HepG2 (cell line): Measurements from ENCODE around the gene PRCD. TPM values are rescaled to one million over a fixed set of nuclear protein-coding genes. Genes with fewer than 3 reads are reported as not detected.
A peak's percentile ranks its signal among the peaks of the same experiment; 100 is the strongest.

Source experiments
- ADNP ChIP-seq: sonication (generic); formaldehyde crosslinking; IDR thresholded peaks from 2 replicates; pipeline ENCODE4 v1.4.0; 2020; ENCODE audit warnings: missing genetic modification reagents
- ATF6 ChIP-seq: sonication (generic); formaldehyde crosslinking; conservative IDR thresholded peaks from 2 replicates; pipeline ENCODE4 v1.4.0; 2020; ENCODE audit warnings: missing genetic modification reagents
- ATF7-NPFF ChIP-seq: sonication (generic); formaldehyde crosslinking; IDR thresholded peaks from 2 replicates; pipeline ENCODE4 v1.8.1; 2023; ENCODE audit warnings: mild to moderate bottlenecking, low read depth, missing genetic modification reagents, moderate library complexity
- FUBP1 ChIP-seq: sonication (generic); formaldehyde crosslinking; IDR thresholded peaks from 2 replicates; pipeline ENCODE4 v1.5.1; 2020; ENCODE audit warnings: missing genetic modification reagents, mild to moderate bottlenecking, borderline replicate concordance
- HNRNPK ChIP-seq: fragments of 200-400 bp; formaldehyde crosslinking; IDR thresholded peaks from 2 replicates; pipeline ENCODE4 v1.6.1; 2018; ENCODE audit warnings: low read length, low read depth, moderate library complexity, mild to moderate bottlenecking; ENCODE audit not compliant: poor library complexity, severe bottlenecking
- HOXA3 ChIP-seq: sonication (generic); formaldehyde crosslinking; IDR thresholded peaks from 2 replicates; pipeline ENCODE4 v1.5.0; 2020; ENCODE audit warnings: missing genetic modification reagents
- KLF12 ChIP-seq: sonication (generic); formaldehyde crosslinking; IDR thresholded peaks from 2 replicates; pipeline ENCODE4 v1.4.0; 2020; ENCODE audit warnings: missing genetic modification reagents, borderline replicate concordance
- KLF16 ChIP-seq, 2 experiments: sonication (generic) in 1 of 2; formaldehyde crosslinking in 1 of 2; IDR thresholded peaks; 2 replicates each; pipeline versions ENCODE4 v1.6.1 to v1.8.0; 2016 to 2023; ENCODE audit warnings: missing genetic modification reagents in 2 of 2, missing compliant biosample characterization in 1 of 2
- MAFG ChIP-seq: sonication (generic); formaldehyde crosslinking; IDR thresholded peaks from 2 replicates; pipeline ENCODE4 v1.5.1; 2020; ENCODE audit warnings: mild to moderate bottlenecking, missing genetic modification reagents
- PCBP1 ChIP-seq: fragments of 200-400 bp; formaldehyde crosslinking; IDR thresholded peaks from 2 replicates; pipeline ENCODE4 v1.6.1; 2017; ENCODE audit warnings: mild to moderate bottlenecking, low read depth, low read length, borderline replicate concordance
- POGZ ChIP-seq: sonication (generic); formaldehyde crosslinking; IDR thresholded peaks from 2 replicates; pipeline ENCODE4 v1.4.0; 2020; ENCODE audit warnings: mild to moderate bottlenecking, missing genetic modification reagents
- TEAD3 ChIP-seq: optimal IDR thresholded peaks from 2 replicates; pipeline ENCODE3; 2016; ENCODE audit warnings: borderline replicate concordance
- ZBTB42 ChIP-seq: sonication (generic); formaldehyde crosslinking; IDR thresholded peaks from 2 replicates; pipeline ENCODE4 v1.5.0; 2020; ENCODE audit warnings: mild to moderate bottlenecking, missing genetic modification reagents
- ZNF17 ChIP-seq: sonication (generic); formaldehyde crosslinking; IDR thresholded peaks from 2 replicates; pipeline ENCODE4 v1.5.0; 2020; ENCODE audit warnings: mild to moderate bottlenecking, missing genetic modification reagents
- ZNF253 ChIP-seq: sonication (generic); formaldehyde crosslinking; IDR thresholded peaks from 2 replicates; pipeline ENCODE4 v1.8.0; 2022; ENCODE audit warnings: mild to moderate bottlenecking, missing genetic modification reagents, borderline replicate concordance
- ZNF331 ChIP-seq: sonication (generic); formaldehyde crosslinking; IDR thresholded peaks from 2 replicates; pipeline ENCODE4 v1.4.0; 2020; ENCODE audit warnings: missing genetic modification reagents
- ZNF773 ChIP-seq: sonication (generic); formaldehyde crosslinking; IDR thresholded peaks from 2 replicates; pipeline ENCODE4 v1.4.0; 2020; ENCODE audit warnings: missing genetic modification reagents, borderline replicate concordance
- ZNF777 ChIP-seq: sonication (generic); formaldehyde crosslinking; IDR thresholded peaks from 2 replicates; pipeline ENCODE4 v1.4.0; 2020; ENCODE audit warnings: missing genetic modification reagents
- ZNF784 ChIP-seq: sonication (generic); formaldehyde crosslinking; IDR thresholded peaks from 2 replicates; pipeline ENCODE4 v1.5.1; 2020; ENCODE audit warnings: missing genetic modification reagents, mild to moderate bottlenecking, borderline replicate concordance
- polyA plus RNA-seq, 8 experiments: library from polyadenylated mRNA; depleted of rRNA in 3 of 8; stranded (reverse) in 7 of 8; unstranded in 1 of 8; fragments of >200 nt; fragmentation: Illumina TruSeq in 4 of 8; extraction: Trizol in 4 of 8; gene quantifications; 2 replicates each; pipeline versions ENCODE4 v1.2.1 to v1.2.3, GENCODE V29; 2011 to 2016; ENCODE audit warnings: low read depth in 4 of 8, missing spikeins in 1 of 8, mixed read lengths in 1 of 8; ENCODE audit not compliant: insufficient read depth in 1 of 8
- total RNA-seq, 5 experiments: library from RNA; depleted of rRNA; stranded (reverse); fragments of >200 nt; fragmentation: Illumina TruSeq; extraction: Trizol; gene quantifications; 2 replicates each; pipeline ENCODE4 v1.2.3, GENCODE V29; 2016; ENCODE audit warnings: low read depth in 1 of 5
- TF ChIP-seq, protein P1 (sequence below): IDR thresholded peaks from 2 replicates; pipeline ENCODE4 v1.4.0; 2020; ENCODE audit warnings: mild to moderate bottlenecking, missing genetic modification reagents

The PRCD gene
- total and polyA plus RNA-seq, 2 of the 13 experiments (the other 11 are each of a cell fraction or from before 2014, with no cell fraction given): 0.51 TPM; not detected in 1

GRCh38 chr17:76524598-76525512 lies 15.0 kb upstream of the PRCD start (continued):
- no peak for TF ChIP-seq ZNF17 (CRISPR knock-in tag)
- 0 out of 2 replicates have a peak, but pooled peaks have one; percentile 34 for TF ChIP-seq PCBP1
- peak; percentile 55; the same call in 1 of the 2 replicates for TF ChIP-seq KLF12
- no peak for TF ChIP-seq FUBP1
- no peak for TF ChIP-seq HNRNPK
- TF ChIP-seq ZBTB42 (CRISPR knock-in tag): no peak; the same call in 1 of the 2 replicates
- TF ChIP-seq TEAD3 (CRISPR knock-in tag): peak; percentile 47
- TF ChIP-seq ZNF784 (CRISPR knock-in tag): 0 out of 2 replicates have a peak, but pooled peaks have one; percentile 30
- TF ChIP-seq ZNF773: no peak
- TF ChIP-seq ATF6 (CRISPR knock-in tag): no peak
- peak; percentile 76 for TF ChIP-seq HOXA3 (CRISPR knock-in tag)
- TF ChIP-seq KLF16 (CRISPR knock-in tag; IDR thresholded peaks at IDR 0.05): no peak
- TF ChIP-seq, protein P1, sequence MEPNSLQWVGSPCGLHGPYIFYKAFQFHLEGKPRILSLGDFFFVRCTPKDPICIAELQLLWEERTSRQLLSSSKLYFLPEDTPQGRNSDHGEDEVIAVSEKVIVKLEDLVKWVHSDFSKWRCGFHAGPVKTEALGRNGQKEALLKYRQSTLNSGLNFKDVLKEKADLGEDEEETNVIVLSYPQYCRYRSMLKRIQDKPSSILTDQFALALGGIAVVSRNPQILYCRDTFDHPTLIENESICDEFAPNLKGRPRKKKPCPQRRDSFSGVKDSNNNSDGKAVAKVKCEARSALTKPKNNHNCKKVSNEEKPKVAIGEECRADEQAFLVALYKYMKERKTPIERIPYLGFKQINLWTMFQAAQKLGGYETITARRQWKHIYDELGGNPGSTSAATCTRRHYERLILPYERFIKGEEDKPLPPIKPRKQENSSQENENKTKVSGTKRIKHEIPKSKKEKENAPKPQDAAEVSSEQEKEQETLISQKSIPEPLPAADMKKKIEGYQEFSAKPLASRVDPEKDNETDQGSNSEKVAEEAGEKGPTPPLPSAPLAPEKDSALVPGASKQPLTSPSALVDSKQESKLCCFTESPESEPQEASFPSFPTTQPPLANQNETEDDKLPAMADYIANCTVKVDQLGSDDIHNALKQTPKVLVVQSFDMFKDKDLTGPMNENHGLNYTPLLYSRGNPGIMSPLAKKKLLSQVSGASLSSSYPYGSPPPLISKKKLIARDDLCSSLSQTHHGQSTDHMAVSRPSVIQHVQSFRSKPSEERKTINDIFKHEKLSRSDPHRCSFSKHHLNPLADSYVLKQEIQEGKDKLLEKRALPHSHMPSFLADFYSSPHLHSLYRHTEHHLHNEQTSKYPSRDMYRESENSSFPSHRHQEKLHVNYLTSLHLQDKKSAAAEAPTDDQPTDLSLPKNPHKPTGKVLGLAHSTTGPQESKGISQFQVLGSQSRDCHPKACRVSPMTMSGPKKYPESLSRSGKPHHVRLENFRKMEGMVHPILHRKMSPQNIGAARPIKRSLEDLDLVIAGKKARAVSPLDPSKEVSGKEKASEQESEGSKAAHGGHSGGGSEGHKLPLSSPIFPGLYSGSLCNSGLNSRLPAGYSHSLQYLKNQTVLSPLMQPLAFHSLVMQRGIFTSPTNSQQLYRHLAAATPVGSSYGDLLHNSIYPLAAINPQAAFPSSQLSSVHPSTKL: peak; percentile 60
- TF ChIP-seq POGZ: peak; percentile 25; the same call in 1 of the 2 replicates
- no peak for TF ChIP-seq ZNF253 (CRISPR knock-in tag)
- TF ChIP-seq ZNF777: no peak
- TF ChIP-seq ADNP: peak; percentile 15; the same call in 1 of the 2 replicates
- TF ChIP-seq ZNF331: peak; percentile 60; the same call in 1 of the 2 replicates
- no peak for TF ChIP-seq ATF7-NPFF (CRISPR knock-in tag)
- TF ChIP-seq MAFG (CRISPR knock-in tag): no peak
